Breast epithelium (tissue), 4 donors: ENCODE results near the gene ZNF84. TPM values are rescaled to one million over a fixed set of nuclear protein-coding genes. Genes with fewer than 3 reads are reported as not detected.

Experiments
- DNase-seq, 2 donors: peaks; one replicate each; pipeline ENCODE4 v3.0.0-alpha.2; 2019; ENCODE audit warnings: low spot score in 2 of 2
- H3K27ac ChIP-seq, 2 donors: fragments of 200-600 bp; sonication (generic) in 1 of 2; one replicate each; pipeline ENCODE4 v1.5.1; 2016 to 2019; ENCODE audit warnings: mild to moderate bottlenecking in 1 of 2
- H3K27me3 ChIP-seq, 2 donors: fragments of 200-600 bp; sonication (generic) in 1 of 2; one replicate each; pipeline versions ENCODE4 v1.5.1 to v1.6.0; 2017 to 2019; ENCODE audit warnings: control low read depth in 1 of 2, mild to moderate bottlenecking in 1 of 2
- H3K36me3 ChIP-seq: fragments of 200-600 bp; one replicate; pipeline ENCODE4 v1.5.1; 2019
- H3K4me1 ChIP-seq, 2 donors: fragments of 200-600 bp; sonication (generic); one replicate each; pipeline ENCODE4 v1.5.1; 2016 to 2019; ENCODE audit warnings: control low read depth in 1 of 2
- H3K4me3 ChIP-seq, 3 donors: fragments of 200-600 bp; sonication (generic); 1 replicate in 2 of 3; 2 replicates in 1 of 3; pipeline ENCODE4 v1.5.1; 2016 to 2019; ENCODE audit warnings: mild to moderate bottlenecking in 3 of 3, moderate library complexity in 2 of 3
- H3K9me3 ChIP-seq, 2 donors: fragments of 200-600 bp; sonication (generic) in 1 of 2; one replicate each; pipeline ENCODE4 v1.5.1; 2016 to 2019; ENCODE audit warnings: control low read depth in 1 of 2
- CTCF ChIP-seq, 3 donors: fragments of 450-650 bp; IDR thresholded peaks; one replicate each; pipeline ENCODE4 v1.5.1; 2016 to 2017; ENCODE audit warnings: antibody characterized with exemption in 3 of 3, mild to moderate bottlenecking in 3 of 3, moderate library complexity in 3 of 3
- POLR2A ChIP-seq: fragments of 450-650 bp; IDR thresholded peaks from one replicate; pipeline ENCODE4 v1.6.1; 2016; ENCODE audit warnings: antibody characterized with exemption, mild to moderate bottlenecking, moderate library complexity
- POLR2AphosphoS5 ChIP-seq, 3 donors: sonication (generic); formaldehyde crosslinking; IDR thresholded peaks; one replicate each; pipeline ENCODE4 v1.6.1; 2017; ENCODE audit warnings: antibody characterized with exemption in 3 of 3
- intact Hi-C: fragments of 100-400 bp; cut with DNase I; formaldehyde crosslinking; loops from one replicate; pipeline ENCODE4 v1.15.1; 2023; ENCODE audit warnings: low total_unique reads
- total RNA-seq, 3 donors: library from RNA; depleted of rRNA; stranded (reverse); fragments of >200 nt; gene quantifications; one replicate each; pipeline ENCODE4 v1.1.0, GENCODE V29; 2016

The ZNF84 gene
- total RNA-seq, 3 donors from 2014 or later, result 25.0 to 61.0 (median 29.2) TPM

- TF ChIP-seq CTCF (IDR thresholded peaks at IDR 0.05) (no peak), POLR2A (no peak), POLR2AphosphoS5 (IDR thresholded peaks at IDR 0.05) (no peak)
- no peak for DNase-seq
- Histone ChIP-seq H3K4me1 (no peaks in the 10 kb centered on the region), H3K36me3 (peaks cover 10% of the 10 kb centered on the region), H3K4me3 (peak overlapping the region; percentile 72 to 86 (median 74)), H3K9me3 (peaks cover 48 to 56% of the 10 kb centered on the region in 2 donors), H3K27me3 (no peaks in the 10 kb centered on the region), H3K27ac (peak overlapping the region in 1 of 2 donors; percentile 96)
- intact Hi-C loops, result no loop called here
Measured at GRCh38 chr12:133038118-133038709, 905 bp downstream of the ZNF84 start.

GRCh38 chr12:133046698-133047097, 9.4 kb downstream of the ZNF84 start:
- no peak for DNase-seq
- intact Hi-C loops, result no loop called here
- no peak for TF ChIP-seq POLR2A
- TF ChIP-seq POLR2AphosphoS5 (IDR thresholded peaks at IDR 0.05), result no peak
- no peak for TF ChIP-seq CTCF (IDR thresholded peaks at IDR 0.05)
- Histone ChIP-seq H3K4me1 (no peaks in the 10 kb centered on the region), H3K9me3 (peaks cover 98 to 100% of the 10 kb centered on the region in 2 donors), H3K27me3 (no peaks in the 10 kb centered on the region), H3K4me3 (no peak overlapping the region), H3K36me3 (peaks cover 57% of the 10 kb centered on the region), H3K27ac (no peak overlapping the region)

GRCh38 chr12:133057446-133057845, 20.1 kb downstream of the ZNF84 start:
- intact Hi-C loops, result no loop called here
- H3K9me3 ChIP-seq, result peaks cover 87 to 99% of the 10 kb centered on the region in 2 donors
- H3K4me3 ChIP-seq, result peak overlapping the region in 1 of 3 donors; percentile 21
- H3K27ac ChIP-seq, result no peak overlapping the region
- no peaks in the 10 kb centered on the region for H3K4me1 ChIP-seq
- peaks cover 36% of the 10 kb centered on the region for H3K36me3 ChIP-seq
- TF ChIP-seq POLR2A (no peak), CTCF (IDR thresholded peaks at IDR 0.05) (no peak), POLR2AphosphoS5 (IDR thresholded peaks at IDR 0.05) (no peak)
- no peaks in the 10 kb centered on the region for H3K27me3 ChIP-seq
- no peak for DNase-seq

GRCh38 chr12:133058203-133059113, 21.1 kb downstream of the ZNF84 start:
- no peak overlapping the region for H3K27ac ChIP-seq

More at GRCh38 chr12:133058203-133059113, 21.1 kb downstream of the ZNF84 start:
- DNase-seq, result no peak
- intact Hi-C loops, result no loop called here
- H3K9me3 ChIP-seq, result peaks cover 88 to 99% of the 10 kb centered on the region in 2 donors
- no peaks in the 10 kb centered on the region for H3K27me3 ChIP-seq
- no peaks in the 10 kb centered on the region for H3K4me1 ChIP-seq
- H3K4me3 ChIP-seq, result no peak overlapping the region
- peaks cover 29% of the 10 kb centered on the region for H3K36me3 ChIP-seq
- TF ChIP-seq POLR2AphosphoS5 (IDR thresholded peaks at IDR 0.05), result no peak
- no peak for TF ChIP-seq CTCF (IDR thresholded peaks at IDR 0.05)
